Measurements from ENCODE around the gene PYY.

Gene PYY

GRCh38 chr17:43907998-43908721 is 45.6 kb downstream of the PYY start:
- no peak for TF ChIP-seq CTCF (IDR thresholded peaks at IDR 0.05; ENCODE audit: poor library complexity, severe bottlenecking)
- Histone ChIP-seq H3K9me3 (ENCODE audit: severe bottlenecking) (no peaks in the 10 kb centered on the region), H3K4me1 (ENCODE audit: insufficient read depth, poor library complexity, severe bottlenecking) (peaks cover 4% of the 10 kb centered on the region), H3K27me3 (ENCODE audit: insufficient read depth, poor library complexity, severe bottlenecking) (peaks cover 17% of the 10 kb centered on the region), H3K36me3 (ENCODE audit: low read depth) (no peaks in the 10 kb centered on the region), H3K27ac (ENCODE audit: poor library complexity, severe bottlenecking) (no peak overlapping the region), H3K4me3 (ENCODE audit: severe bottlenecking) (peak overlapping the region; percentile 41)
- DNase-seq (ENCODE audit: low spot score) (no peak), ATAC-seq (ENCODE audit: low read depth) (peak; percentile 40; the same call in 2 of the 3 replicates)

- H3K36me3 ChIP-seq (ENCODE audit: low read depth): no peaks in the 10 kb centered on the region
- peak; percentile 51 for ATAC-seq (ENCODE audit: low read depth)
- peak within 1 kb of the TSS; percentile 41 for H3K4me3 ChIP-seq (ENCODE audit: severe bottlenecking)
- peaks cover 17% of the 10 kb centered on the region for H3K27me3 ChIP-seq (ENCODE audit: insufficient read depth, poor library complexity, severe bottlenecking)
- no peak within 1 kb of the TSS for H3K27ac ChIP-seq (ENCODE audit: poor library complexity, severe bottlenecking)
- H3K9me3 ChIP-seq (ENCODE audit: severe bottlenecking): no peaks in the 10 kb centered on the region
- H3K4me1 ChIP-seq (ENCODE audit: insufficient read depth, poor library complexity, severe bottlenecking): peaks cover 4% of the 10 kb centered on the region
- no peak for DNase-seq (ENCODE audit: low spot score)
- TF ChIP-seq CTCF (IDR thresholded peaks at IDR 0.05; ENCODE audit: poor library complexity, severe bottlenecking): no peak
These were observed 46.2 kb downstream of the PYY start, which contains the start of gene MPP2 for GRCh38 chr17:43907425-43907981. Gene MPP2 (minus strand): TSS chr17:43907536. CDS start chr17:43904460, 3,076 bp downstream.

GRCh38 chr17:43906951-43907424 is 46.8 kb downstream of the PYY start:
- peak overlapping the region; percentile 41 for H3K4me3 ChIP-seq (ENCODE audit: severe bottlenecking)
- DNase-seq (ENCODE audit: low spot score) (no peak), ATAC-seq (ENCODE audit: low read depth) (0 out of 3 replicates have a peak, but pooled peaks have one; percentile 1)
- H3K27me3 ChIP-seq (ENCODE audit: insufficient read depth, poor library complexity, severe bottlenecking): peaks cover 17% of the 10 kb centered on the region
- no peak overlapping the region for H3K27ac ChIP-seq (ENCODE audit: poor library complexity, severe bottlenecking)
- no peaks in the 10 kb centered on the region for H3K36me3 ChIP-seq (ENCODE audit: low read depth)
- no peaks in the 10 kb centered on the region for H3K9me3 ChIP-seq (ENCODE audit: severe bottlenecking)
- H3K4me1 ChIP-seq (ENCODE audit: insufficient read depth, poor library complexity, severe bottlenecking): peaks cover 4% of the 10 kb centered on the region
- no peak for TF ChIP-seq CTCF (IDR thresholded peaks at IDR 0.05; ENCODE audit: poor library complexity, severe bottlenecking)

- Histone ChIP-seq H3K36me3 (ENCODE audit: low read depth) (no peaks in the 10 kb centered on the region), H3K9me3 (ENCODE audit: severe bottlenecking) (no peaks in the 10 kb centered on the region), H3K27ac (ENCODE audit: poor library complexity, severe bottlenecking) (no peak overlapping the region), H3K4me1 (ENCODE audit: insufficient read depth, poor library complexity, severe bottlenecking) (peaks cover 4% of the 10 kb centered on the region), H3K27me3 (ENCODE audit: insufficient read depth, poor library complexity, severe bottlenecking) (peaks cover 17% of the 10 kb centered on the region), H3K4me3 (ENCODE audit: severe bottlenecking) (peak overlapping the region; percentile 41)
- DNase-seq (ENCODE audit: low spot score) (no peak), ATAC-seq (ENCODE audit: low read depth) (peak; percentile 68)
- TF ChIP-seq CTCF (IDR thresholded peaks at IDR 0.05; ENCODE audit: poor library complexity, severe bottlenecking): no peak
These were observed 47.5 kb downstream of the PYY start for GRCh38 chr17:43905985-43906852.

Data from RWPE2 (cell line).